ENCODE results near the gene VPS35L.

VPS35L gene

GRCh38 chr16:19745286-19746010, 189.9 kb downstream of the VPS35L start:
- no peak overlapping the region for H3K4me3 ChIP-seq (ENCODE audit: low read length)
- no peak for DNase-seq (ENCODE audit: low read depth)
- no peak for TF ChIP-seq CTCF (conservative IDR thresholded peaks at IDR 0.05; ENCODE audit: low read depth, low read length)

GRCh38 chr16:19746561-19746960, 191.1 kb downstream of the VPS35L start:
- DNase-seq (ENCODE audit: low read depth) = no peak
- no peak for TF ChIP-seq CTCF (conservative IDR thresholded peaks at IDR 0.05; ENCODE audit: low read depth, low read length)

GRCh38 chr16:19748389-19749168, 193.1 kb downstream of the VPS35L start:
- TF ChIP-seq CTCF (conservative IDR thresholded peaks at IDR 0.05; ENCODE audit: low read depth, low read length) = no peak
- H3K4me3 ChIP-seq (ENCODE audit: low read length) = no peak overlapping the region
- DNase-seq (ENCODE audit: low read depth) = peak; percentile 63

More at GRCh38 chr16:19746561-19746960, 191.1 kb downstream of the VPS35L start:
- no peak overlapping the region for H3K4me3 ChIP-seq (ENCODE audit: low read length)

GRCh38 chr16:19749571-19750080, 194.1 kb downstream of the VPS35L start:
- no peak for DNase-seq (ENCODE audit: low read depth)
- H3K4me3 ChIP-seq (ENCODE audit: low read length) = no peak overlapping the region
- TF ChIP-seq CTCF (conservative IDR thresholded peaks at IDR 0.05; ENCODE audit: low read depth, low read length) = no peak
